HepG2 (cell line): ENCODE data around the gene TSN. TPM values are rescaled to one million over a fixed set of nuclear protein-coding genes. Genes with fewer than 3 reads are reported as not detected.

Source experiments
- ATAC-seq: fragments of 200-7000 bp; cut with Tn5 transposase; 3 replicates; pipeline ENCODE4 v1.9.1; 2020; ENCODE audit warnings: mild to moderate bottlenecking, moderate library complexity
- BruUV-seq: library from RNA; stranded (reverse); fragments of 400-500 nt; replicated peaks from 2 replicates; lab custom pipeline; 2021; lab: Mats Ljungman, UMichigan
- CTCF ChIA-PET: fragments of 300-600 bp; formaldehyde crosslinking; extraction: SDS; loops from one replicate; lab custom pipeline; 2021; ENCODE audit warnings: low total read pairs, inconsistent platforms, low intra/inter-chr PET ratio; lab: Yijun Ruan, JAX
- POLR2A ChIA-PET: fragments of 350-600 bp; sonication (Branson Sonifier 250); formaldehyde crosslinking; loops from one replicate; lab custom pipeline; 2020; ENCODE audit warnings: antibody characterized with exemption, inconsistent platforms; lab: Yijun Ruan, JAX
- DNase-seq: peaks from one replicate; pipeline ENCODE4 v3.0.0-alpha.2; 2015; ENCODE audit warnings: low spot score
- FAIRE-seq: peaks from 3 replicates; lab custom pipeline; 2011; peaks lifted over from hg19 to GRCh38; lab: Jason Lieb, UNC
- H2AFZ ChIP-seq: one replicate; pipeline ENCODE4 v1.6.1; 2011; ENCODE audit warnings: low read length, inconsistent platforms
- H3K27ac ChIP-seq: fragments of 300-600 bp; 3 replicates; pipeline ENCODE4 v1.8.0; 2011; ENCODE audit warnings: mixed run types, mild to moderate bottlenecking, mixed read lengths, low read length, inconsistent platforms; ENCODE audit not compliant: insufficient read depth; ENCODE audit errors: extremely low read length
- H3K27me3 ChIP-seq, 2 experiments: fragments of 200-600 bp in 1 of 2; 2 replicates in 1 of 2; 3 replicates in 1 of 2; pipeline versions ENCODE4 v1.6.0 to v1.8.0; 2011; ENCODE audit warnings: low read length in 2 of 2, mild to moderate bottlenecking in 2 of 2, moderate library complexity in 2 of 2, inconsistent platforms in 1 of 2; ENCODE audit not compliant: insufficient read depth in 2 of 2, control insufficient read depth in 1 of 2
- H3K36me3 ChIP-seq, 2 experiments: fragments of 200-600 bp in 1 of 2; replicated peaks in 1 of 2; 2 replicates in 1 of 2; 3 replicates in 1 of 2; pipeline versions ENCODE4 v1.5.1 to v1.8.0; 2011; ENCODE audit warnings: low read length in 2 of 2, inconsistent platforms in 1 of 2; ENCODE audit not compliant: insufficient read depth in 2 of 2, control insufficient read depth in 1 of 2
- H3K4me1 ChIP-seq: 2 replicates; pipeline ENCODE4 v1.5.1; 2012; ENCODE audit warnings: low read length, inconsistent platforms; ENCODE audit not compliant: insufficient read depth
- H3K4me2 ChIP-seq: 2 replicates; pipeline ENCODE4 v1.6.0; 2011; ENCODE audit warnings: low read depth, low read length, inconsistent platforms
- H3K4me3 ChIP-seq, 3 experiments: fragments of 200-600 bp in 1 of 3; sonication (generic), shearing (Covaris generic) in 1 of 3; replicated peaks in 1 of 3; 2 replicates each; pipeline ENCODE4 v1.5.1; 2011 to 2016; ENCODE audit warnings: low read length in 3 of 3, inconsistent platforms in 2 of 3, low read depth in 2 of 3, mild to moderate bottlenecking in 2 of 3, control low read depth in 1 of 3, mixed read lengths in 1 of 3; ENCODE audit not compliant: insufficient read depth in 1 of 3
- H3K79me2 ChIP-seq: one replicate; pipeline ENCODE4 v1.6.1; 2011; ENCODE audit warnings: low read length, inconsistent platforms; ENCODE audit not compliant: insufficient read depth
- H3K9ac ChIP-seq: 2 replicates; pipeline ENCODE4 v1.6.0; 2011; ENCODE audit warnings: mild to moderate bottlenecking, low read depth, low read length, inconsistent platforms; ENCODE audit not compliant: insufficient read depth
- H3K9me3 ChIP-seq: 2 replicates; pipeline ENCODE4 v1.5.1; 2012; ENCODE audit warnings: mild to moderate bottlenecking, low read length
- H4K20me1 ChIP-seq: 2 replicates; pipeline ENCODE4 v1.6.0; 2011; ENCODE audit warnings: inconsistent platforms, mild to moderate bottlenecking, low read length, moderate library complexity; ENCODE audit not compliant: insufficient read depth
- CEBPG ChIP-seq: IDR thresholded peaks from 2 replicates; pipeline ENCODE4 v1.6.1; 2016
- CREBL2 ChIP-seq: sonication (generic); formaldehyde crosslinking; IDR thresholded peaks from 2 replicates; pipeline ENCODE4 v1.8.1; 2023; ENCODE audit warnings: missing genetic modification reagents, mild to moderate bottlenecking, borderline replicate concordance
- DPF2 ChIP-seq: sonication (generic); formaldehyde crosslinking; IDR thresholded peaks from 2 replicates; pipeline ENCODE4 v1.4.0; 2020; ENCODE audit warnings: mild to moderate bottlenecking, low read depth, missing genetic modification reagents, borderline replicate concordance
- FOXK1 ChIP-seq: sonication (generic); formaldehyde crosslinking; IDR thresholded peaks from 2 replicates; pipeline ENCODE4 v1.4.0; 2020; ENCODE audit warnings: low read depth, missing genetic modification reagents, borderline replicate concordance
- GMEB2 ChIP-seq: IDR thresholded peaks from 2 replicates; pipeline ENCODE4 v1.6.1; 2016; ENCODE audit warnings: missing biosample characterization, missing genetic modification reagents, low read depth
- HMG20A ChIP-seq: IDR thresholded peaks from 2 replicates; pipeline ENCODE4 v1.6.1; 2016; ENCODE audit warnings: borderline replicate concordance
- MAFG ChIP-seq: sonication (generic); formaldehyde crosslinking; IDR thresholded peaks from 2 replicates; pipeline ENCODE4 v1.5.1; 2020; ENCODE audit warnings: mild to moderate bottlenecking, missing genetic modification reagents
- MIER3 ChIP-seq: IDR thresholded peaks from 2 replicates; pipeline ENCODE4 v1.6.1; 2016; ENCODE audit warnings: missing compliant biosample characterization, borderline replicate concordance
- SKI ChIP-seq: fragments of 450-650 bp; IDR thresholded peaks from one replicate; pipeline ENCODE4 v1.6.1; 2018; ENCODE audit warnings: mild to moderate bottlenecking; ENCODE audit not compliant: partially characterized antibody
- SRSF1 ChIP-seq: fragments of 200-400 bp; formaldehyde crosslinking; optimal IDR thresholded peaks from 2 replicates; pipeline ENCODE3; 2017; ENCODE audit warnings: mild to moderate bottlenecking, low read depth, low read length, moderate library complexity
- TARDBP ChIP-seq: sonication (generic); formaldehyde crosslinking; IDR thresholded peaks from 2 replicates; pipeline ENCODE4 v1.8.0; 2022; ENCODE audit warnings: mild to moderate bottlenecking, missing genetic modification reagents
- ZFP82 ChIP-seq: sonication (generic); formaldehyde crosslinking; IDR thresholded peaks from 2 replicates; pipeline ENCODE4 v1.5.1; 2020; ENCODE audit warnings: mild to moderate bottlenecking, missing genetic modification reagents, borderline replicate concordance
- ZFP90 ChIP-seq: sonication (generic); formaldehyde crosslinking; IDR thresholded peaks from 2 replicates; pipeline ENCODE4 v1.8.0; 2022; ENCODE audit warnings: missing genetic modification reagents, mild to moderate bottlenecking, inconsistent platforms, borderline replicate concordance
- ZKSCAN1 ChIP-seq: fragments of 150-350 bp; IDR thresholded peaks from 2 replicates; pipeline ENCODE4 v1.6.1; 2014; ENCODE audit warnings: low read length
- ZNF160 ChIP-seq: sonication (generic); formaldehyde crosslinking; IDR thresholded peaks from 2 replicates; pipeline ENCODE4 v1.8.0; 2022; ENCODE audit warnings: mild to moderate bottlenecking, inconsistent platforms, missing genetic modification reagents
- ZNF460 ChIP-seq: sonication (generic); formaldehyde crosslinking; IDR thresholded peaks from 2 replicates; pipeline ENCODE4 v1.5.1; 2020; ENCODE audit warnings: missing genetic modification reagents, mild to moderate bottlenecking, borderline replicate concordance
- WGBS: methylation state at CpG from one replicate; pipeline ENCODE4 v1.1.6; 2017; ENCODE audit warnings: low lambda C conversion rate; 5-methylcytosine and 5-hydroxymethylcytosine counted together
- in situ Hi-C: cut with HindIII; loops from 2 replicates; pipeline ENCODE4 v1.10.0; 2017; ENCODE audit warnings: low pct_unique_long_range_greater_than_20kb; ENCODE audit not compliant: extremely low pct_ligation_motif_present
- intact Hi-C: fragments of 100-400 bp; cut with micrococcal nuclease; formaldehyde crosslinking; loops from one replicate; pipeline ENCODE4 v1.10.0; 2022; ENCODE audit not compliant: unreplicated experiment
- polyA plus RNA-seq, 8 experiments: library from polyadenylated mRNA; depleted of rRNA in 3 of 8; stranded (reverse) in 7 of 8; unstranded in 1 of 8; fragments of >200 nt; fragmentation: Illumina TruSeq in 4 of 8; extraction: Trizol in 4 of 8; gene quantifications; 2 replicates each; pipeline versions ENCODE4 v1.2.1 to v1.2.3, GENCODE V29; 2011 to 2016; ENCODE audit warnings: low read depth in 4 of 8, missing spikeins in 1 of 8, mixed read lengths in 1 of 8; ENCODE audit not compliant: insufficient read depth in 1 of 8
- total RNA-seq, 5 experiments: library from RNA; depleted of rRNA; stranded (reverse); fragments of >200 nt; fragmentation: Illumina TruSeq; extraction: Trizol; gene quantifications; 2 replicates each; pipeline ENCODE4 v1.2.3, GENCODE V29; 2016; ENCODE audit warnings: low read depth in 1 of 5
- TF ChIP-seq, protein P1 (sequence below): sonication (generic); formaldehyde crosslinking; conservative IDR thresholded peaks from 2 replicates; pipeline ENCODE4 v1.8.1; 2023; ENCODE audit warnings: missing genetic modification reagents
- TF ChIP-seq, protein P2 (sequence below): sonication (generic); formaldehyde crosslinking; IDR thresholded peaks from 2 replicates; pipeline ENCODE4 v1.9.0; 2021; ENCODE audit warnings: missing genetic modification reagents, borderline replicate concordance

TSN gene
- total and polyA plus RNA-seq, 2 of the 13 experiments (the other 11 are each of a cell fraction or from before 2014, with no cell fraction given): 56.4 to 115 TPM

GRCh38 chr2:121707344-121707919 lies 48.0 kb upstream of the TSN start:
- BruUV-seq: no TSS peak
- FAIRE-seq (peak; percentile 34), ATAC-seq (peak; percentile 73), DNase-seq (peak; percentile 66)
- peak overlapping the region; percentile 98 for H3K4me2 ChIP-seq
- H3K36me3 ChIP-seq: no peaks in the 10 kb centered on the region
- H3K4me3 ChIP-seq: peak overlapping the region; percentile 51 to 70 (median 51)
- H3K27me3 ChIP-seq: peaks cover 0 to 14% of the 10 kb centered on the region in 2 experiments; a peak in 2 of 5 replicates
- no peaks in the 10 kb centered on the region for H4K20me1 ChIP-seq
- in situ Hi-C loops (no loop called here), intact Hi-C loops (loop anchor here (5.0 kb wide), 1 partner anchor 60 kb away; the partner anchor contains the start of gene CLASP1)
- peak overlapping the region; percentile 11 for H3K27ac ChIP-seq
- no peaks in the 10 kb centered on the region for H3K79me2 ChIP-seq
- peak overlapping the region; percentile 89 for H2AFZ ChIP-seq
- peaks cover 61% of the 10 kb centered on the region for H3K4me1 ChIP-seq
- WGBS: 0% methylated on average over 9 of the region's 9 CpGs
- POLR2A ChIA-PET: interaction anchor here (1.2 to 4.2 kb wide), 11 partner anchors 8 to 177 kb away, joined by 3 to 36 read pairs (median 6); partner anchors contain the start of genes CLASP1, NIFK and RNU4ATAC
- no peaks in the 10 kb centered on the region for H3K9me3 ChIP-seq
- CTCF ChIA-PET: no interaction called here
- H3K9ac ChIP-seq: peak overlapping the region; percentile 51; the same call in 1 of the 2 replicates
- TF ChIP-seq ZFP82 (CRISPR knock-in tag) (no peak), DPF2 (no peak), SRSF1 (no peak), TARDBP (no peak), FOXK1 (CRISPR knock-in tag) (no peak), CEBPG (CRISPR knock-in tag) (peak; percentile 73), ZNF460 (CRISPR knock-in tag) (no peak), CREBL2 (CRISPR knock-in tag) (no peak), SKI (no peak), GMEB2 (CRISPR knock-in tag) (no peak), ZNF160 (CRISPR knock-in tag) (no peak), ZKSCAN1 (no peak), ZFP90 (CRISPR knock-in tag) (no peak), MIER3 (CRISPR knock-in tag) (no peak), HMG20A (no peak; the same call in 1 of the 2 replicates), MAFG (no peak)
- TF ChIP-seq, protein P1, sequence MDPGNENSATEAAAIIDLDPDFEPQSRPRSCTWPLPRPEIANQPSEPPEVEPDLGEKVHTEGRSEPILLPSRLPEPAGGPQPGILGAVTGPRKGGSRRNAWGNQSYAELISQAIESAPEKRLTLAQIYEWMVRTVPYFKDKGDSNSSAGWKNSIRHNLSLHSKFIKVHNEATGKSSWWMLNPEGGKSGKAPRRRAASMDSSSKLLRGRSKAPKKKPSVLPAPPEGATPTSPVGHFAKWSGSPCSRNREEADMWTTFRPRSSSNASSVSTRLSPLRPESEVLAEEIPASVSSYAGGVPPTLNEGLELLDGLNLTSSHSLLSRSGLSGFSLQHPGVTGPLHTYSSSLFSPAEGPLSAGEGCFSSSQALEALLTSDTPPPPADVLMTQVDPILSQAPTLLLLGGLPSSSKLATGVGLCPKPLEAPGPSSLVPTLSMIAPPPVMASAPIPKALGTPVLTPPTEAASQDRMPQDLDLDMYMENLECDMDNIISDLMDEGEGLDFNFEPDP (CRISPR knock-in tag): no peak
- TF ChIP-seq, protein P2, sequence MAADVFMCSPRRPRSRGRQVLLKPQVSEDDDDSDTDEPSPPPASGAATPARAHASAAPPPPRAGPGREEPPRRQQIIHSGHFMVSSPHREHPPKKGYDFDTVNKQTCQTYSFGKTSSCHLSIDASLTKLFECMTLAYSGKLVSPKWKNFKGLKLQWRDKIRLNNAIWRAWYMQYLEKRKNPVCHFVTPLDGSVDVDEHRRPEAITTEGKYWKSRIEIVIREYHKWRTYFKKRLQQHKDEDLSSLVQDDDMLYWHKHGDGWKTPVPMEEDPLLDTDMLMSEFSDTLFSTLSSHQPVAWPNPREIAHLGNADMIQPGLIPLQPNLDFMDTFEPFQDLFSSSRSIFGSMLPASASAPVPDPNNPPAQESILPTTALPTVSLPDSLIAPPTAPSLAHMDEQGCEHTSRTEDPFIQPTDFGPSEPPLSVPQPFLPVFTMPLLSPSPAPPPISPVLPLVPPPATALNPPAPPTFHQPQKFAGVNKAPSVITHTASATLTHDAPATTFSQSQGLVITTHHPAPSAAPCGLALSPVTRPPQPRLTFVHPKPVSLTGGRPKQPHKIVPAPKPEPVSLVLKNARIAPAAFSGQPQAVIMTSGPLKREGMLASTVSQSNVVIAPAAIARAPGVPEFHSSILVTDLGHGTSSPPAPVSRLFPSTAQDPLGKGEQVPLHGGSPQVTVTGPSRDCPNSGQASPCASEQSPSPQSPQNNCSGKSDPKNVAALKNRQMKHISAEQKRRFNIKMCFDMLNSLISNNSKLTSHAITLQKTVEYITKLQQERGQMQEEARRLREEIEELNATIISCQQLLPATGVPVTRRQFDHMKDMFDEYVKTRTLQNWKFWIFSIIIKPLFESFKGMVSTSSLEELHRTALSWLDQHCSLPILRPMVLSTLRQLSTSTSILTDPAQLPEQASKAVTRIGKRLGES: no peak
